GM19467 (cell line): ENCODE measurements around the gene CHST15.

ENCODE experiments used
- ATAC-seq: cut with Tn5 transposase; IDR thresholded peaks from one replicate; pipeline ENCODE4 v1.9.1; 2021; ENCODE audit warnings: mild to moderate bottlenecking, moderate library complexity; ENCODE audit not compliant: unreplicated experiment

The CHST15 gene

GRCh38 chr10:124032971-124033886 is 60.2 kb downstream of the CHST15 start:
- no peak for ATAC-seq

GRCh38 chr10:124032087-124032935 is 61.1 kb downstream of the CHST15 start:
- no peak for ATAC-seq

- ATAC-seq = no peak
Observed at GRCh38 chr10:124030492-124031110, 62.8 kb downstream of the CHST15 start.

- no peak for ATAC-seq
Observed at GRCh38 chr10:124030061-124030460, 63.3 kb downstream of the CHST15 start.

- ATAC-seq = no peak
Observed at GRCh38 chr10:124029559-124029958, 63.8 kb downstream of the CHST15 start.

GRCh38 chr10:124028700-124029480 is 64.5 kb downstream of the CHST15 start:
- ATAC-seq = no peak

GRCh38 chr10:124027651-124028050 is 65.7 kb downstream of the CHST15 start:
- no peak for ATAC-seq

- no peak for ATAC-seq
Observed at GRCh38 chr10:124027031-124027611, 66.3 kb downstream of the CHST15 start.

GRCh38 chr10:124026589-124026939 is 66.8 kb downstream of the CHST15 start:
- ATAC-seq = no peak

GRCh38 chr10:124025660-124026588 is 67.5 kb downstream of the CHST15 start:
- no peak for ATAC-seq

- no peak for ATAC-seq
Observed at GRCh38 chr10:124025152-124025551, 68.2 kb downstream of the CHST15 start.

GRCh38 chr10:124022066-124022465 is 71.3 kb downstream of the CHST15 start:
- no peak for ATAC-seq

- no peak for ATAC-seq
Observed at GRCh38 chr10:124020981-124021815, 72.2 kb downstream of the CHST15 start.

GRCh38 chr10:124019886-124020797 is 73.3 kb downstream of the CHST15 start:
- no peak for ATAC-seq

GRCh38 chr10:124018886-124019525 is 74.4 kb downstream of the CHST15 start:
- ATAC-seq = no peak

- ATAC-seq = no peak
Observed at GRCh38 chr10:124017729-124018128, 75.7 kb downstream of the CHST15 start.
